ENCODE results near the gene CYP17A1.
"Not testable (repeated sequence)": the region's sequence is repeated elsewhere in the genome, so short reads cannot be mapped to it uniquely, and the experiment has no call there.

The CYP17A1 gene

DNA sequence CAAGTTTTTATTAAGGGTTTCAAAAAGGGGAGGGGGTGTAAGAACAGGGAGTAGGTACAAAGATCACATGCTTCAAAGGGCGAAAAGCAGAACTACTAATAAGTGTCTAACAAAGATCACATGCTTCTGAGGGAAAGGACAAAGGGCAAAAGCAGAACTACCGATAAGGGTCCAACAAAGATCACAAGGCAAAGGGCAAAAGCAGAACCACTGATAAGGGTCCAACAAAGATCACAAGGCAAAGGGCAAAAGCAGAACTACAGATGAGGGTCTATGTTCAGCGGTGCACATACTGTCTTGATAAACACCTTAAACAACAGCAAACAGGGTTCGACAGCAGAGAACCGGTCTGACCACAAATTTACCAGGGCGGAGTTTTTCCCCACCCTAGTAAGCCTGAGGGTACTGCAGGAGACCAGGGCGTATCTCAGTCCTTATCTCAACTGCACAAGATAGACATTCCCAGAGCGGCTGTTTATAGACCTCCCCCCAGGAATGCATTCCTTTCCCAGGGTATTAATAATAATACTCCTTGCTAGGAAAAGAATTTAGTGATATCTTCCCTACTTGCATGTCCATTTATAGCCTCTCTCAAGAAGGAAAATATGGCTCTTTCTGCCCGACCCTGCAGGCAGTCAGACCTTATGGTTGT, 1.2 kb upstream of the CYP17A1 start:
- not testable (repeated sequence) for H3K9ac ChIP-seq (ENCODE audit: low read depth in 1 of 2, low read length in 2 of 2); H3K36me3 ChIP-seq (ENCODE audit: control insufficient read depth in 1 of 2, insufficient read depth in 2 of 2, low read length in 2 of 2); H3K4me1 ChIP-seq (ENCODE audit: control insufficient read depth in 1 of 2, insufficient read depth in 2 of 2, low read length in 2 of 2); H3K27me3 ChIP-seq (ENCODE audit: control insufficient read depth in 1 of 2, insufficient read depth in 2 of 2, low read length in 2 of 2); H3K4me3 ChIP-seq (ENCODE audit: low read depth in 1 of 2, low read length in 2 of 2); H3K27ac ChIP-seq (ENCODE audit: low read depth, low read length)
- peaks cover 6 to 11% of the 10 kb centered on the region in 2 donors for H3K9me3 ChIP-seq (ENCODE audit: control insufficient read depth in 1 of 2, low read length in 2 of 2)

GRCh38 chr10:102835007-102835482, 2.2 kb downstream of the CYP17A1 start:
- Histone ChIP-seq H3K36me3 (ENCODE audit: control insufficient read depth in 1 of 2, insufficient read depth in 2 of 2, low read length in 2 of 2) (no peaks in the 10 kb centered on the region), H3K9ac (ENCODE audit: low read depth in 1 of 2, low read length in 2 of 2) (no peak overlapping the region), H3K9me3 (ENCODE audit: control insufficient read depth in 1 of 2, low read length in 2 of 2) (peaks cover 6 to 11% of the 10 kb centered on the region in 2 donors), H3K27ac (ENCODE audit: low read depth, low read length) (no peak overlapping the region), H3K27me3 (ENCODE audit: control insufficient read depth in 1 of 2, insufficient read depth in 2 of 2, low read length in 2 of 2) (no peaks in the 10 kb centered on the region), H3K4me1 (ENCODE audit: control insufficient read depth in 1 of 2, insufficient read depth in 2 of 2, low read length in 2 of 2) (peaks cover 0 to 5% of the 10 kb centered on the region in 2 donors), H3K4me3 (ENCODE audit: low read depth in 1 of 2, low read length in 2 of 2) (no peak overlapping the region)

GRCh38 chr10:102834143-102834542, 3.1 kb downstream of the CYP17A1 start:
- Histone ChIP-seq H3K36me3 (ENCODE audit: control insufficient read depth in 1 of 2, insufficient read depth in 2 of 2, low read length in 2 of 2) (no peaks in the 10 kb centered on the region), H3K9ac (ENCODE audit: low read depth in 1 of 2, low read length in 2 of 2) (no peak overlapping the region), H3K4me1 (ENCODE audit: control insufficient read depth in 1 of 2, insufficient read depth in 2 of 2, low read length in 2 of 2) (peaks cover 0 to 5% of the 10 kb centered on the region in 2 donors), H3K27ac (ENCODE audit: low read depth, low read length) (no peak overlapping the region), H3K27me3 (ENCODE audit: control insufficient read depth in 1 of 2, insufficient read depth in 2 of 2, low read length in 2 of 2) (no peaks in the 10 kb centered on the region), H3K4me3 (ENCODE audit: low read depth in 1 of 2, low read length in 2 of 2) (no peak overlapping the region), H3K9me3 (ENCODE audit: control insufficient read depth in 1 of 2, low read length in 2 of 2) (peaks cover 6 to 11% of the 10 kb centered on the region in 2 donors)

- H3K9me3 ChIP-seq (ENCODE audit: control insufficient read depth in 1 of 2, low read length in 2 of 2), result peaks cover 6 to 7% of the 10 kb centered on the region in 2 donors
- H3K4me3 ChIP-seq (ENCODE audit: low read depth in 1 of 2, low read length in 2 of 2), result no peak overlapping the region
- no peaks in the 10 kb centered on the region for H3K27me3 ChIP-seq (ENCODE audit: control insufficient read depth in 1 of 2, insufficient read depth in 2 of 2, low read length in 2 of 2)
- H3K36me3 ChIP-seq (ENCODE audit: control insufficient read depth in 1 of 2, insufficient read depth in 2 of 2, low read length in 2 of 2), result no peaks in the 10 kb centered on the region
- H3K4me1 ChIP-seq (ENCODE audit: control insufficient read depth in 1 of 2, insufficient read depth in 2 of 2, low read length in 2 of 2), result peaks cover 0 to 5% of the 10 kb centered on the region in 2 donors
- H3K9ac ChIP-seq (ENCODE audit: low read depth in 1 of 2, low read length in 2 of 2), result no peak overlapping the region
- no peak overlapping the region for H3K27ac ChIP-seq (ENCODE audit: low read depth, low read length)
These were observed 4.2 kb downstream of the CYP17A1 start for GRCh38 chr10:102832987-102833386.

- Histone ChIP-seq H3K27ac (ENCODE audit: low read depth, low read length) (no peak overlapping the region), H3K4me3 (ENCODE audit: low read depth in 1 of 2, low read length in 2 of 2) (no peak overlapping the region), H3K9ac (ENCODE audit: low read depth in 1 of 2, low read length in 2 of 2) (no peak overlapping the region), H3K9me3 (ENCODE audit: control insufficient read depth in 1 of 2, low read length in 2 of 2) (no peaks in the 10 kb centered on the region), H3K27me3 (ENCODE audit: control insufficient read depth in 1 of 2, insufficient read depth in 2 of 2, low read length in 2 of 2) (no peaks in the 10 kb centered on the region), H3K36me3 (ENCODE audit: control insufficient read depth in 1 of 2, insufficient read depth in 2 of 2, low read length in 2 of 2) (no peaks in the 10 kb centered on the region), H3K4me1 (ENCODE audit: control insufficient read depth in 1 of 2, insufficient read depth in 2 of 2, low read length in 2 of 2) (peaks cover 0 to 5% of the 10 kb centered on the region in 2 donors)
These were observed 5.0 kb downstream of the CYP17A1 start for GRCh38 chr10:102832248-102832647.

- Histone ChIP-seq H3K9ac (ENCODE audit: low read depth in 1 of 2, low read length in 2 of 2) (no peak overlapping the region), H3K4me3 (ENCODE audit: low read depth in 1 of 2, low read length in 2 of 2) (no peak overlapping the region)
These were observed 5.7 kb downstream of the CYP17A1 start for GRCh38 chr10:102831322-102832071.

GRCh38 chr10:102827597-102827975, 9.6 kb downstream of the CYP17A1 start:
- Histone ChIP-seq H3K9me3 (ENCODE audit: control insufficient read depth in 1 of 2, low read length in 2 of 2) (no peaks in the 10 kb centered on the region), H3K27ac (ENCODE audit: low read depth, low read length) (no peak overlapping the region), H3K36me3 (ENCODE audit: control insufficient read depth in 1 of 2, insufficient read depth in 2 of 2, low read length in 2 of 2) (no peaks in the 10 kb centered on the region), H3K9ac (ENCODE audit: low read depth in 1 of 2, low read length in 2 of 2) (no peak overlapping the region), H3K4me3 (ENCODE audit: low read depth in 1 of 2, low read length in 2 of 2) (no peak overlapping the region), H3K4me1 (ENCODE audit: control insufficient read depth in 1 of 2, insufficient read depth in 2 of 2, low read length in 2 of 2) (no peaks in the 10 kb centered on the region), H3K27me3 (ENCODE audit: control insufficient read depth in 1 of 2, insufficient read depth in 2 of 2, low read length in 2 of 2) (no peaks in the 10 kb centered on the region)

More at GRCh38 chr10:102831322-102832071, 5.7 kb downstream of the CYP17A1 start:
- H3K4me1 ChIP-seq (ENCODE audit: control insufficient read depth in 1 of 2, insufficient read depth in 2 of 2, low read length in 2 of 2), result peaks cover 0 to 5% of the 10 kb centered on the region in 2 donors
- no peak overlapping the region for H3K27ac ChIP-seq (ENCODE audit: low read depth, low read length)
- H3K27me3 ChIP-seq (ENCODE audit: control insufficient read depth in 1 of 2, insufficient read depth in 2 of 2, low read length in 2 of 2), result no peaks in the 10 kb centered on the region
- H3K36me3 ChIP-seq (ENCODE audit: control insufficient read depth in 1 of 2, insufficient read depth in 2 of 2, low read length in 2 of 2), result no peaks in the 10 kb centered on the region
- H3K9me3 ChIP-seq (ENCODE audit: control insufficient read depth in 1 of 2, low read length in 2 of 2), result no peaks in the 10 kb centered on the region

GRCh38 chr10:102826148-102826796, 10.9 kb downstream of the CYP17A1 start:
- H3K4me3 ChIP-seq (ENCODE audit: low read depth in 1 of 2, low read length in 2 of 2), result no peak overlapping the region
- H3K9ac ChIP-seq (ENCODE audit: low read depth in 1 of 2, low read length in 2 of 2), result no peak overlapping the region
- H3K27me3 ChIP-seq (ENCODE audit: control insufficient read depth in 1 of 2, insufficient read depth in 2 of 2, low read length in 2 of 2), result no peaks in the 10 kb centered on the region
- no peaks in the 10 kb centered on the region for H3K9me3 ChIP-seq (ENCODE audit: control insufficient read depth in 1 of 2, low read length in 2 of 2)
- no peaks in the 10 kb centered on the region for H3K4me1 ChIP-seq (ENCODE audit: control insufficient read depth in 1 of 2, insufficient read depth in 2 of 2, low read length in 2 of 2)
- H3K27ac ChIP-seq (ENCODE audit: low read depth, low read length), result no peak overlapping the region
- H3K36me3 ChIP-seq (ENCODE audit: control insufficient read depth in 1 of 2, insufficient read depth in 2 of 2, low read length in 2 of 2), result no peaks in the 10 kb centered on the region

GRCh38 chr10:102824664-102825063, 12.5 kb downstream of the CYP17A1 start:
- H3K4me3 ChIP-seq (ENCODE audit: low read depth in 1 of 2, low read length in 2 of 2), result no peak overlapping the region
- H3K9me3 ChIP-seq (ENCODE audit: control insufficient read depth in 1 of 2, low read length in 2 of 2), result no peaks in the 10 kb centered on the region
- H3K36me3 ChIP-seq (ENCODE audit: control insufficient read depth in 1 of 2, insufficient read depth in 2 of 2, low read length in 2 of 2), result no peaks in the 10 kb centered on the region
- no peak overlapping the region for H3K27ac ChIP-seq (ENCODE audit: low read depth, low read length)
- no peak overlapping the region for H3K9ac ChIP-seq (ENCODE audit: low read depth in 1 of 2, low read length in 2 of 2)
- H3K27me3 ChIP-seq (ENCODE audit: control insufficient read depth in 1 of 2, insufficient read depth in 2 of 2, low read length in 2 of 2), result no peaks in the 10 kb centered on the region
- no peaks in the 10 kb centered on the region for H3K4me1 ChIP-seq (ENCODE audit: control insufficient read depth in 1 of 2, insufficient read depth in 2 of 2, low read length in 2 of 2)

DNA sequence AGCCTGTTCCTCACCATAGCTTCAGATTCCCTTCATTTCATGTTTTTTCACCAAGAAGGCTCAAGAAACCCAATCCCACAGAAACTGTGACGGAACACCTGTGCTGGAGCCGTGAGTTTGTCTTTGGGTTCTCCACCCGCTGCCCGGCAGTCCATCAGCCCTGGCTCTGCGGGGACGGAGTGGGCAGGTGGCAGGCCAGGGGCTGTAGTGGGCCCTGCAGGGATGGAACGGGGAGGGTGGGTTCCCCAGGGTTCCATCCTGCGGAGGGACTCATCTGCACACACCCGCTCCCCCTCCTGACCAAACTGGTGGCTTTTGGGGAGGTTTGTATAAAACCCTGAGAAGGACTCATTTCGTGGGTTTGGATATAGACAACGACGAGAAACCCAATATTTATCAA, 15.0 kb downstream of the CYP17A1 start:
- Histone ChIP-seq H3K36me3 (ENCODE audit: control insufficient read depth in 1 of 2, insufficient read depth in 2 of 2, low read length in 2 of 2) (no peaks in the 10 kb centered on the region), H3K9me3 (ENCODE audit: control insufficient read depth in 1 of 2, low read length in 2 of 2) (no peaks in the 10 kb centered on the region), H3K4me1 (ENCODE audit: control insufficient read depth in 1 of 2, insufficient read depth in 2 of 2, low read length in 2 of 2) (no peaks in the 10 kb centered on the region), H3K27me3 (ENCODE audit: control insufficient read depth in 1 of 2, insufficient read depth in 2 of 2, low read length in 2 of 2) (no peaks in the 10 kb centered on the region), H3K4me3 (ENCODE audit: low read depth in 1 of 2, low read length in 2 of 2) (no peak overlapping the region), H3K27ac (ENCODE audit: low read depth, low read length) (no peak overlapping the region), H3K9ac (ENCODE audit: low read depth in 1 of 2, low read length in 2 of 2) (no peak overlapping the region)
